HG03571 (cell line): ENCODE data around the gene AP1M1.
A peak's percentile ranks its signal among the peaks of the same experiment; 100 is the strongest.

ENCODE experiments used
- ATAC-seq: cut with Tn5 transposase; IDR thresholded peaks from one replicate; pipeline ENCODE4 v1.9.1; 2021; ENCODE audit not compliant: unreplicated experiment

Gene AP1M1

GRCh38 chr19:16185123-16185767 lies 12.5 kb upstream of the AP1M1 start, which contains the start of gene FAM32A:
TSS of gene FAM32A (plus strand) at chr19:16185410. CDS start at chr19:16185443, 33 bp downstream.
- ATAC-seq, result peak; percentile 78

- ATAC-seq, result no peak
Observed at GRCh38 chr19:16185768-16186123, 12.0 kb upstream of the AP1M1 start.

GRCh38 chr19:16188521-16188920 lies 9.2 kb upstream of the AP1M1 start:
- ATAC-seq, result no peak

- no peak for ATAC-seq
Observed at GRCh38 chr19:16190198-16190597, 7.5 kb upstream of the AP1M1 start.

GRCh38 chr19:16190736-16191135 lies 7.0 kb upstream of the AP1M1 start:
- ATAC-seq, result no peak

GRCh38 chr19:16191216-16191908 lies 6.3 kb upstream of the AP1M1 start:
- no peak for ATAC-seq

- no peak for ATAC-seq
Observed at GRCh38 chr19:16193466-16193865, 4.2 kb upstream of the AP1M1 start.

GRCh38 chr19:16197188-16197621 lies 506 bp upstream of the AP1M1 start:
- peak; percentile 4 for ATAC-seq

GRCh38 chr19:16198370-16198651 lies 600 bp downstream of the AP1M1 start:
- no peak for ATAC-seq

GRCh38 chr19:16199275-16199932 lies 1.7 kb downstream of the AP1M1 start:
- ATAC-seq, result no peak

- no peak for ATAC-seq
Observed at GRCh38 chr19:16200038-16201010, 2.6 kb downstream of the AP1M1 start.

GRCh38 chr19:16201011-16201391 lies 3.3 kb downstream of the AP1M1 start:
- no peak for ATAC-seq

GRCh38 chr19:16202320-16203255 lies 4.9 kb downstream of the AP1M1 start:
- ATAC-seq, result no peak

GRCh38 chr19:16203256-16204004 lies 5.7 kb downstream of the AP1M1 start:
- ATAC-seq, result no peak

- ATAC-seq, result no peak
Observed at GRCh38 chr19:16204005-16204294, 6.2 kb downstream of the AP1M1 start.

GRCh38 chr19:16205205-16206045 lies 7.7 kb downstream of the AP1M1 start:
- no peak for ATAC-seq

GRCh38 chr19:16206046-16206605 lies 8.4 kb downstream of the AP1M1 start:
- ATAC-seq, result no peak

- ATAC-seq, result no peak
Observed at GRCh38 chr19:16206637-16207036, 8.9 kb downstream of the AP1M1 start.
